HCT116 (cell line): ENCODE data around the gene LPCAT2. TPM values are rescaled to one million over a fixed set of nuclear protein-coding genes. Genes with fewer than 3 reads are reported as not detected.

ENCODE experiments used
- ATAC-seq: fragments of 200-7000 bp; cut with Tn5 transposase; 2 replicates; pipeline ENCODE4 v1.9.1; 2020; ENCODE audit warnings: mild to moderate bottlenecking, moderate library complexity
- BruUV-seq: library from RNA; stranded (reverse); fragments of 400-500 nt; replicated peaks from 2 replicates; lab custom pipeline; 2021; lab: Mats Ljungman, UMichigan
- CTCF ChIA-PET: fragments of 300-600 bp; sonication (Branson Sonifier 250); formaldehyde crosslinking; loops from one replicate; lab custom pipeline; 2021; ENCODE audit warnings: antibody characterized with exemption; lab: Charles Lee
- POLR2A ChIA-PET: fragments of 300-600, 350-600 bp; sonication (Branson Sonifier 250); formaldehyde crosslinking; loops from one replicate; lab custom pipeline; 2021; ENCODE audit warnings: antibody characterized with exemption; lab: Charles Lee
- RAD21 ChIA-PET, 2 experiments: fragments of 300-600 bp; sonication (Branson Sonifier 250); formaldehyde crosslinking; loops; one replicate each; lab custom pipeline; 2023; ENCODE audit warnings: low total read pairs in 2 of 2; ENCODE audit not compliant: uncharacterized antibody in 2 of 2, unreplicated experiment in 2 of 2, low non-redundant PET in 1 of 2; lab: Charles Lee
- DNase-seq: peaks from one replicate; pipeline ENCODE4 v3.0.0-alpha.2; 2010; ENCODE audit warnings: low read depth, low spot score
- H2AFZ ChIP-seq: fragments of 200-600 bp; shearing (Covaris generic), sonication (generic); 2 replicates; pipeline ENCODE4 v1.6.1; 2017; ENCODE audit warnings: low read depth, mixed run types, mixed read lengths, antibody characterized with exemption, low read length; ENCODE audit not compliant: poor library complexity, severe bottlenecking
- H3K27ac ChIP-seq: 2 replicates; pipeline ENCODE4 v1.5.1; 2012; ENCODE audit warnings: low read depth, low read length
- H3K27me3 ChIP-seq: fragments of 200-600 bp; sonication (generic); 2 replicates; pipeline ENCODE4 v1.6.1; 2016; ENCODE audit warnings: mixed run types, low read length, mixed read lengths; ENCODE audit not compliant: insufficient read depth
- H3K36me3 ChIP-seq, 2 experiments: fragments of 200-500 bp in 1 of 2; fragments of 200-600 bp in 1 of 2; sonication (Bioruptor generic) in 1 of 2; sonication (generic) in 1 of 2; 2 replicates each; pipeline versions ENCODE4 v1.5.1 to v1.6.1; 2014 to 2016; ENCODE audit warnings: low read length in 2 of 2, inconsistent platforms in 1 of 2, mixed read lengths in 1 of 2, mixed run types in 1 of 2; ENCODE audit not compliant: insufficient read depth in 2 of 2, control insufficient read depth in 1 of 2
- H3K4me1 ChIP-seq, 2 experiments: fragments of 200-600 bp in 1 of 2; sonication (generic) in 1 of 2; 2 replicates each; pipeline versions ENCODE4 v1.5.1 to v1.6.1; 2012 to 2017; ENCODE audit warnings: low read length in 2 of 2, inconsistent platforms in 1 of 2, mild to moderate bottlenecking in 1 of 2, mixed read lengths in 1 of 2, mixed run types in 1 of 2, moderate library complexity in 1 of 2; ENCODE audit not compliant: insufficient read depth in 2 of 2, control insufficient read depth in 1 of 2
- H3K4me2 ChIP-seq: fragments of 200-600 bp; sonication (generic); 2 replicates; pipeline ENCODE4 v1.6.1; 2017; ENCODE audit warnings: mixed run types, low read length, mixed read lengths
- H3K4me3 ChIP-seq, 2 experiments: fragments of 200-600 bp in 1 of 2; sonication (generic) in 1 of 2; replicated peaks in 1 of 2; 2 replicates each; pipeline ENCODE4 v1.5.1; 2011 to 2016; ENCODE audit warnings: low read length in 2 of 2, control low read depth in 1 of 2, low read depth in 1 of 2, mild to moderate bottlenecking in 1 of 2, mixed read lengths in 1 of 2, mixed run types in 1 of 2
- H3K79me2 ChIP-seq: fragments of 200-600 bp; sonication (generic); 2 replicates; pipeline ENCODE4 v1.6.1; 2017; ENCODE audit warnings: mild to moderate bottlenecking, mixed run types, low read length, moderate library complexity, mixed read lengths; ENCODE audit not compliant: insufficient read depth
- H3K9ac ChIP-seq: fragments of 200-600 bp; sonication (generic); 2 replicates; pipeline ENCODE4 v1.6.1; 2016; ENCODE audit warnings: low read length, mixed read lengths
- H3K9me2 ChIP-seq: fragments of 200-600 bp; sonication (generic), shearing (Covaris generic); 2 replicates; pipeline ENCODE4 v1.6.1; 2017; ENCODE audit warnings: mixed run types, mild to moderate bottlenecking, moderate library complexity; ENCODE audit not compliant: insufficient read depth
- H3K9me3 ChIP-seq, 2 experiments: fragments of 200-500 bp in 1 of 2; fragments of 200-600 bp in 1 of 2; sonication (Bioruptor generic) in 1 of 2; sonication (generic) in 1 of 2; 2 replicates each; pipeline ENCODE4 v1.6.1; 2014 to 2017; ENCODE audit warnings: low read length in 2 of 2, mixed read lengths in 2 of 2, inconsistent platforms in 1 of 2, low read depth in 1 of 2, mild to moderate bottlenecking in 1 of 2, mixed run types in 1 of 2, moderate library complexity in 1 of 2; ENCODE audit not compliant: control insufficient read depth in 1 of 2, insufficient read depth in 1 of 2
- H4K20me1 ChIP-seq: fragments of 200-600 bp; sonication (generic), shearing (Covaris generic); 2 replicates; pipeline ENCODE4 v1.6.1; 2017; ENCODE audit warnings: mixed run types, mild to moderate bottlenecking, moderate library complexity; ENCODE audit not compliant: insufficient read depth
- CBX3 ChIP-seq: IDR thresholded peaks from 2 replicates; pipeline ENCODE4 v1.6.1; 2012; ENCODE audit warnings: low read depth
- CEBPB ChIP-seq: IDR thresholded peaks from 2 replicates; pipeline ENCODE4 v1.6.1; 2012; ENCODE audit warnings: low read depth
- EGR1 ChIP-seq: IDR thresholded peaks from 2 replicates; pipeline ENCODE4 v1.6.1; 2012; ENCODE audit warnings: low read depth
- ELF1 ChIP-seq: IDR thresholded peaks from 2 replicates; pipeline ENCODE4 v1.6.1; 2012; ENCODE audit warnings: low read depth, borderline replicate concordance
- EZH2 ChIP-seq: fragments of 200-600 bp; sonication (generic); IDR thresholded peaks from 2 replicates; pipeline ENCODE4 v1.6.1; 2017; ENCODE audit warnings: antibody characterized with exemption, mixed run types
- JUND ChIP-seq: IDR thresholded peaks from 2 replicates; pipeline ENCODE4 v1.6.1; 2012
- POLR2A ChIP-seq: IDR thresholded peaks from 2 replicates; pipeline ENCODE4 v1.7.0; 2011; ENCODE audit warnings: borderline replicate concordance; ENCODE audit not compliant: insufficient read depth, insufficient read length; ENCODE audit errors: extremely low read depth
- RAD21 ChIP-seq: IDR thresholded peaks from 2 replicates; pipeline ENCODE4 v1.6.1; 2012; ENCODE audit warnings: low read depth, mild to moderate bottlenecking
- REST ChIP-seq: IDR thresholded peaks from 2 replicates; pipeline ENCODE4 v1.6.1; 2012; ENCODE audit warnings: low read depth
- SRF ChIP-seq: IDR thresholded peaks from 2 replicates; pipeline ENCODE4 v1.6.1; 2012; ENCODE audit warnings: low read depth
- TCF7L2 ChIP-seq: IDR thresholded peaks from 2 replicates; pipeline ENCODE4 v1.7.0; 2011; ENCODE audit warnings: borderline replicate concordance, inconsistent platforms; ENCODE audit not compliant: insufficient read depth, insufficient read length; ENCODE audit errors: extremely low read depth
- YY1 ChIP-seq: IDR thresholded peaks from 2 replicates; pipeline ENCODE4 v1.6.1; 2011; ENCODE audit warnings: low read length, low read depth, moderate library complexity, mild to moderate bottlenecking; ENCODE audit not compliant: insufficient replicate concordance; ENCODE audit errors: extremely low read depth
- ZFX ChIP-seq: fragments of 450-650 bp; IDR thresholded peaks from 2 replicates; pipeline ENCODE4 v1.6.1; 2017
- ZNF274 ChIP-seq: fragments of 200-500 bp; sonication (Bioruptor generic); IDR thresholded peaks from 2 replicates; pipeline ENCODE4 v1.6.1; 2014; ENCODE audit warnings: mild to moderate bottlenecking, low read depth, low read length, inconsistent platforms
- intact Hi-C: fragments of 100-400 bp; cut with micrococcal nuclease; formaldehyde crosslinking; loops from 2 replicates; pipeline ENCODE4 v1.10.0; 2022
- total RNA-seq: library from RNA; stranded (reverse); gene quantifications from one replicate; pipeline ENCODE4 v1.2.1, GENCODE V29; 2021; ENCODE audit not compliant: unreplicated experiment
- TF ChIP-seq, protein P1 (sequence below): IDR thresholded peaks from 2 replicates; pipeline ENCODE4 v1.6.1; 2012
- TF ChIP-seq, protein P2 (sequence below): IDR thresholded peaks from 2 replicates; pipeline ENCODE4 v1.6.1; 2011; ENCODE audit warnings: mild to moderate bottlenecking, low read length, moderate library complexity; ENCODE audit not compliant: insufficient replicate concordance; ENCODE audit errors: extremely low read depth

Gene LPCAT2
- total RNA-seq, 1 experiment from 2014 or later, result 13.1 TPM

- Histone ChIP-seq H3K4me2 (no peak overlapping the region), H3K9me2 (no peaks in the 10 kb centered on the region), H3K27me3 (0 out of 2 replicates have a peak, but pooled peaks cover 5% of the 10 kb centered on the region), H3K9ac (no peak overlapping the region), H3K79me2 (no peaks in the 10 kb centered on the region), H3K27ac (no peak overlapping the region), H3K36me3 (no peaks in the 10 kb centered on the region), H3K4me3 (no peak overlapping the region), H3K4me1 (peaks cover 0 to 2% of the 10 kb centered on the region in 2 experiments; a peak in 1 of 4 replicates), H4K20me1 (no peaks in the 10 kb centered on the region), H3K9me3 (no peaks in the 10 kb centered on the region), H2AFZ (no peak overlapping the region)
- ChIA-PET CTCF (no interaction called here), RAD21 (no interaction called here), POLR2A (no interaction called here)
- DNase-seq (no peak), ATAC-seq (no peak)
- TF ChIP-seq ZNF274 (no peak), CEBPB (no peak), ELF1 (no peak), EZH2 (no peak)
- BruUV-seq, result no TSS peak
- intact Hi-C loops, result no loop called here
Measured at GRCh38 chr16:55628306-55628968, 119.6 kb downstream of the LPCAT2 start.

- POLR2A ChIA-PET, result no interaction called here
- H3K4me3 ChIP-seq, result no peak overlapping the region
- H3K36me3 ChIP-seq, result no peaks in the 10 kb centered on the region
- H3K9me2 ChIP-seq, result no peaks in the 10 kb centered on the region
- no peak overlapping the region for H3K4me2 ChIP-seq
- ATAC-seq, result no peak
- no peaks in the 10 kb centered on the region for H3K4me1 ChIP-seq
- H3K27me3 ChIP-seq, result peaks cover 14% of the 10 kb centered on the region
- no peak overlapping the region for H3K27ac ChIP-seq
- CTCF ChIA-PET, result no interaction called here
- no peaks in the 10 kb centered on the region for H3K79me2 ChIP-seq
- H3K9me3 ChIP-seq, result no peaks in the 10 kb centered on the region
- BruUV-seq, result no TSS peak
- no peak overlapping the region for H3K9ac ChIP-seq
- intact Hi-C loops, result no loop called here
- RAD21 ChIA-PET, result no interaction called here
- no peaks in the 10 kb centered on the region for H4K20me1 ChIP-seq
- H2AFZ ChIP-seq, result no peak overlapping the region
- DNase-seq, result no peak
- TF ChIP-seq EGR1 (no peak), REST (no peak), CEBPB (no peak), EZH2 (no peak), YY1 (no peak), CBX3 (no peak), JUND (no peak), ELF1 (no peak), TCF7L2 (no peak), POLR2A (no peak), RAD21 (no peak), ZFX (no peak), SRF (no peak)
- TF ChIP-seq, protein P1, sequence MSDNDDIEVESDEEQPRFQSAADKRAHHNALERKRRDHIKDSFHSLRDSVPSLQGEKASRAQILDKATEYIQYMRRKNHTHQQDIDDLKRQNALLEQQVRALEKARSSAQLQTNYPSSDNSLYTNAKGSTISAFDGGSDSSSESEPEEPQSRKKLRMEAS, result no peak
- TF ChIP-seq, protein P2, sequence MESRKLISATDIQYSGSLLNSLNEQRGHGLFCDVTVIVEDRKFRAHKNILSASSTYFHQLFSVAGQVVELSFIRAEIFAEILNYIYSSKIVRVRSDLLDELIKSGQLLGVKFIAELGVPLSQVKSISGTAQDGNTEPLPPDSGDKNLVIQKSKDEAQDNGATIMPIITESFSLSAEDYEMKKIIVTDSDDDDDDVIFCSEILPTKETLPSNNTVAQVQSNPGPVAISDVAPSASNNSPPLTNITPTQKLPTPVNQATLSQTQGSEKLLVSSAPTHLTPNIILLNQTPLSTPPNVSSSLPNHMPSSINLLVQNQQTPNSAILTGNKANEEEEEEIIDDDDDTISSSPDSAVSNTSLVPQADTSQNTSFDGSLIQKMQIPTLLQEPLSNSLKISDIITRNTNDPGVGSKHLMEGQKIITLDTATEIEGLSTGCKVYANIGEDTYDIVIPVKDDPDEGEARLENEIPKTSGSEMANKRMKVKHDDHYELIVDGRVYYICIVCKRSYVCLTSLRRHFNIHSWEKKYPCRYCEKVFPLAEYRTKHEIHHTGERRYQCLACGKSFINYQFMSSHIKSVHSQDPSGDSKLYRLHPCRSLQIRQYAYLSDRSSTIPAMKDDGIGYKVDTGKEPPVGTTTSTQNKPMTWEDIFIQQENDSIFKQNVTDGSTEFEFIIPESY, result no peak
Measured at GRCh38 chr16:55630774-55631173, 121.9 kb downstream of the LPCAT2 start.
